LoVo (cell line): ENCODE measurements around the gene AKR1A1.
"Not testable (repeated sequence)": the region's sequence is repeated elsewhere in the genome, so short reads cannot be mapped to it uniquely, and the experiment has no call there.

Experiments
- DNase-seq: peaks from one replicate; pipeline ENCODE4 v3.0.0-alpha.2; 2016; ENCODE audit warnings: low spot score

AKR1A1 gene

GRCh38 chr1:45569962-45570581 is 19.4 kb downstream of the AKR1A1 start:
- DNase-seq = peak; percentile 62

GRCh38 chr1:45570631-45571030 is 20.0 kb downstream of the AKR1A1 start:
- no peak for DNase-seq

DNA sequence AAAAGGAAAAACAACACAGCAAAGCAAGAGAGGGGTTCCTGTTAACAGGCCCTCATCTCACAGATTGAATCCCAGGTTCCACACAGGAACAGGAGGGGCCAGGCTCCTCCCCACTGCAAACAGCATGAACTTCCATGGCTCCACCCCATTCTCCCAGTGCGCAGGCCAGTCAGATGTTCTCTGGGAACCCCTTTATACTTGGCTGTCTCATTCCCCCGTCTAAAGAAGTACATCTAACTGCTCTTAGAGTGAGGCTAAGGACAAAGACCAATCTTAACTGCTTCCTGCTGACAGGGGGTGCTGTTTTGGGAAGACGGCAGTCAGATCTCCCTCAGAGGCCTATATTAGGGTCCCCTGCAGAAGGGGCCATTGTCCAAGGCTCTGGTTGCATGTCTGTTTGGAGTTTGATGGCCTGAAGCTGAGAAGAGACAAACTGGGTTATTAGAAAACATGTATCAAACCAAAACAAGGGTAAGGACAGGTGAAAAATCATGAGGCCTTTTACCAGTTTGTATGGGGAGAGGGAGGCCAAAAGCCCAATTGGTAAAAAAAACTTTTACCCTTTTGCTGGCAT is 22.7 kb downstream of the AKR1A1 start:
- no peak for DNase-seq

- DNase-seq = no peak
Measured at GRCh38 chr1:45574105-45574626, 23.5 kb downstream of the AKR1A1 start.

DNA sequence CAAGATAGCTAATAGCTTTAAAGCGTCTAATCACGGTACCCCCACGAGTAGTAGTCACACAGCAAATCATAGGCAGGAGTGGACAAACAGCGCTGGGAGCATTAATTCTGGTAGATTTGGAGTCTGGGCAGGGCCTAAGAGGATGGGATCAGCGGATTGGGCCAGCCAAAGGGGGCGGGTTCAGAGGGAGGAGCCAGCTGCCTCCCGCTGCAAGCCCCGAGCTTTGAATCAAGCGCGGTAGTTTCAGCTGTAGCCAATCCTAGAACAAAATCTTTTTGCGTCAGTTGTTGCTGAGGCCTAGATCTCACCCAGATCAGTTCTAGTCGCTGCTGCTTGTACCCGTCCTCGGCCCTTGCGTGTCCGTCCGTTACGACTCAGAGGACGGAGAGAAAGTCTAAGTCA is 32.6 kb downstream of the AKR1A1 start:
- DNase-seq = peak; percentile 97

DNA sequence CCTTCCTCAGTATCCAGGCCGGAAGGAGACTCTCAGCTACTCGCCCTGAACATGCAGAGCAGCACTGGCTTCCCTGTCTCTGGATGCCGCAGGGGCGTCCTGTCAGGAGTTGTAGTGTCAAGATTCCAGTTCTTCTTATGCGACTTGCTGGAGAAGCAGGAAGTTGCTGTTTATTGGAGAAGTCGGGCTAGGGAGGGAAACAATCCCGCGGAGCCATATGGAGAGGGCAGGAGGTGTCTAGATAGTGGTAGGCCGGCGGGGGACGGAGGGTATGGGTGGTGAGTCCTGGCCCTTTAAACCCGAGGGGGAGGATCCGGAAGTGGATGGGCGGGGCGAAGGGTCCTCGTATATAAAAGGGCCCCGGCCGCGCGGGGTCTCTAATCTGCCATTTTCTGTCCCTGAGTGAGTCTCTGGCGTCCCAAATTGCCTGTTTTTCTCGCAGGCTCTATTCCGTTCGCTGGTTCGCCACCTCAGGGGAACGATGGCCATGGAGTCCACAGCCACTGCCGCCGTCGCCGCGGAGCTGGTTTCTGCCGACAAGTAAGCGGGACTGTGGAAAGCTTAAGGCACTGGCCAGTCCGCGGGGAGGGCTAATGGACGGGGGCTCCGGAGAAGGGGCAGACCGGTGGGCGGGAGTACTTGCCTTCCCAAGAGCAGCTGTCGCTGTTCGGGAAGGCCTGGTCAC is 33.2 kb downstream of the AKR1A1 start, which contains the start of gene NASP:
Gene NASP, plus strand, starts transcription at position 376 of the 685 bp plus-strand sequence. Its CDS starts 106 bp downstream, at position 482.
- peak; percentile 87 for DNase-seq

- DNase-seq = peak; percentile 86
Measured at GRCh38 chr1:45584351-45585109, 33.9 kb downstream of the AKR1A1 start.

DNA sequence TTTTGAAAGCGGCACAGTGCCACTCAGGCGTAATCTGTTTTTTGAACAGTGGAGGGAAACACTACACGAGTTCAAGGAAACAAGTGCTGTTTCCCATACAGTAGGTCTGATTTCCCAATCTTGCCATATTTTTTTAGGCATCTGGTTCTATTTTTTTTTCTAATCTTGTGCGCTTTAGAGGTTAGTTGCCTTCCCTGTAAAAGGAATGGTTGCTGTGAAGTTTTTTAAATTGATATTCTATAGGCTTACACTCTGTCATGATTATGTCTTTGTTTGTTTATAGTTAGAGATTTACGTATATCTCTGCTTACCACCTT is 34.4 kb downstream of the AKR1A1 start:
- no peak for DNase-seq

- DNase-seq = no peak
Measured at GRCh38 chr1:45585496-45586075, 35.0 kb downstream of the AKR1A1 start.

GRCh38 chr1:45586769-45587168 is 36.1 kb downstream of the AKR1A1 start:
- no peak for DNase-seq

- DNase-seq = no peak
Measured at GRCh38 chr1:45589861-45590260, 39.2 kb downstream of the AKR1A1 start.

DNA sequence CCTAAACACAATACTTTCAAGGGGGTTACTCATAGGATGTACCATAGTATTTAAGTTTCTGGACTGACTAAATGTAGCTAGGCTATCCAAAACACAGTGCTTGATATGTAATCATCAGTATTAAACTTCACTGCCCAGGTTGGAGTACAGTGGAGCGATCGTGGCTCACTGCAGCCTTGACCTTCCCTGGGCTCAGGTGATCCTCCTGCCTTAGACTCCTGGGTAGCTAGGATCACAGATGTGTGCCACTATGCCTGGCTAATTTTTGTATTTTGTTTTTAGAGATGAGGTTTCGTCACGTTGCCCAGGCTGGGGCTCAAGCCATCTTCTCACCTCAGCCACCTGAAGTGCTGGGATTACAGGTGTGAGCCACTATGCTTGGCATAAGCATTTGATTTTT is 43.8 kb downstream of the AKR1A1 start:
- DNase-seq = no peak

GRCh38 chr1:45596765-45597164 is 46.1 kb downstream of the AKR1A1 start:
- DNase-seq = not testable (repeated sequence)

GRCh38 chr1:45604239-45604638 is 53.6 kb downstream of the AKR1A1 start:
- DNase-seq = no peak

GRCh38 chr1:45607404-45608074 is 56.9 kb downstream of the AKR1A1 start:
- DNase-seq = no peak

- no peak for DNase-seq
Measured at GRCh38 chr1:45608175-45609156, 57.8 kb downstream of the AKR1A1 start.

DNA sequence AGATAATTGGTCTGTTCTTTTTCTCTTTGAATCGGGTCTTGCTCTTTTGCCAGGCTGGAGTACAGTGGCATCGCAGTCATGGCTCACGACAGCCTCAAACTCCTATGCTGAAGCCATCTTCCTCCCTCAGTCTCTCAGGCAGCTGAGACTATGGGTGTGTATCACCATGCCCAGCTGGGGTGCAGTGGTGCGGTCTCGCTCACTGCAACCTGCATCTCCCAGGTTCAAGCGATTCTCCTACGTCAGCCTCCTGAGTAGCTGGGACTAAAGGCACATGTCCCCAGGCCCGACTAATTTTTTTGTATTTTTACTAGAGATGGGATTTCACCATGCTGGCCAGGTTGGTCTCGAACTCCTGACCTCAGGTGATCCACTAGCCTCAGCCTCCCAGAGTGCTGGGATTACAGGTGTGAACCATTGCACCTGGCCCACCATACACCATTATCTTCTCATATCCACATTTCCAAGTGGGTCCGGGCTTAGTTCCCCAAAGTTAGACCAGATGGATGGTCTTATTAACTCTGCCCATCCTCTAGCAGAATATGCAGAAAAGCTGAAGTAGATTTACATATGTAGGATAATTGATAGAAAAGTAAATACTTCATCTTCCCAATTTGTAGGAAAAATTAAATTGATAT is 60.1 kb downstream of the AKR1A1 start:
- no peak for DNase-seq

- no peak for DNase-seq
Measured at GRCh38 chr1:45612941-45613579, 62.4 kb downstream of the AKR1A1 start.

DNA sequence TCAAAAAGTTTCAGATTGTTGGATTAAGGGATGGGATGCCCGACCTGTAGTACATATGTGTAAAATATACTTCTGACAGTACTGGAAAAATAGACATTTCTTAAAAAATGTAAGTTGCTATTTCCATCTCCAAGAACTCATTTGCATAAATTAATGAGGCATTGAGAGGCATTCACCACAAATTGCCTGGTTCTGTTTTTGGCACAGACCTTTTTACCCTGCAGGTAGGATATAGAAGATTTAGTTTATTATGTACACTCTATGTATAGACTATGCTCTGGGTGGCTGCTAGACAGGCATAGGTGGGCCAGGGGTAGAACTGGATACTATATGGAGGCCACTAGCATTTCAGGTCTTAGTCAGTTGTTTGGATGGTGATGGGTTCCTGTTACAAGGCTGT is 65.3 kb downstream of the AKR1A1 start:
- DNase-seq = no peak
